H1 (cell line): ENCODE measurements around the gene PCDH9. TPM values are rescaled to one million over a fixed set of nuclear protein-coding genes. Genes with fewer than 3 reads are reported as not detected.

Experiments
- CTCF ChIA-PET: fragments of 300-600 bp; sonication (Branson Sonifier 250); formaldehyde crosslinking; loops from one replicate; lab custom pipeline; 2021; ENCODE audit not compliant: partially characterized antibody; lab: Charles Lee
- POLR2A ChIA-PET: fragments of 300-600 bp; sonication (Branson Sonifier 250); formaldehyde crosslinking; loops from one replicate; lab custom pipeline; 2021; ENCODE audit warnings: inconsistent platforms; ENCODE audit not compliant: partially characterized antibody; lab: Charles Lee
- DNase-seq, 2 experiments: peaks; one replicate each; pipeline versions ENCODE4 v3.0.0 to v3.0.0-alpha.2; 2010 to 2022; ENCODE audit warnings: low spot score in 2 of 2, low read depth in 1 of 2, mixed read lengths in 1 of 2
- FAIRE-seq: peaks from 2 replicates; lab custom pipeline; 2011; peaks lifted over from hg19 to GRCh38; lab: Jason Lieb, UNC
- H2AFZ ChIP-seq: 2 replicates; pipeline ENCODE4 v1.8.1; 2012; ENCODE audit warnings: low read length, inconsistent platforms
- H2AK5ac ChIP-seq: 2 replicates; pipeline ENCODE4 v1.6.1; 2013; ENCODE audit warnings: low read depth, low read length
- H2BK120ac ChIP-seq: replicated peaks from 2 replicates; pipeline ENCODE3; 2013; ENCODE audit warnings: low read depth, low read length, inconsistent platforms
- H2BK12ac ChIP-seq: 2 replicates; pipeline ENCODE4 v1.6.1; 2013; ENCODE audit warnings: low read depth, low read length
- H2BK15ac ChIP-seq: 2 replicates; pipeline ENCODE4 v1.6.1; 2013; ENCODE audit warnings: low read length
- H2BK20ac ChIP-seq: 2 replicates; pipeline ENCODE4 v1.6.1; 2013; ENCODE audit warnings: low read length
- H2BK5ac ChIP-seq: 2 replicates; pipeline ENCODE4 v1.6.1; 2013; ENCODE audit warnings: low read depth, low read length
- H3K14ac ChIP-seq: 2 replicates; pipeline ENCODE4 v1.6.1; 2013; ENCODE audit warnings: inconsistent platforms; ENCODE audit not compliant: insufficient read length
- H3K18ac ChIP-seq: 2 replicates; pipeline ENCODE4 v1.6.1; 2013; ENCODE audit warnings: low read length; ENCODE audit errors: extremely low read depth
- H3K23ac ChIP-seq: 2 replicates; pipeline ENCODE4 v1.6.1; 2013; ENCODE audit warnings: inconsistent platforms; ENCODE audit not compliant: insufficient read length
- H3K23me2 ChIP-seq: 2 replicates; pipeline ENCODE4 v1.6.1; 2013; ENCODE audit warnings: low read depth, low read length
- H3K27ac ChIP-seq: 2 replicates; pipeline ENCODE4 v1.6.1; 2011; ENCODE audit warnings: low read depth, low read length, inconsistent platforms
- H3K27me3 ChIP-seq, 4 experiments: replicated peaks in 1 of 4; 1 replicate in 1 of 4; 2 replicates in 3 of 4; pipeline versions ENCODE4 v1.6.1 to v1.8.1; 2011 to 2013; ENCODE audit warnings: low read length in 3 of 4, mild to moderate bottlenecking in 3 of 4, inconsistent platforms in 2 of 4, mixed read lengths in 2 of 4, moderate library complexity in 1 of 4; ENCODE audit not compliant: control insufficient read depth in 3 of 4, insufficient read depth in 3 of 4; ENCODE audit errors: extremely low read depth in 1 of 4
- H3K36me3 ChIP-seq, 4 experiments: 2 replicates each; pipeline versions ENCODE4 v1.6.1 to v1.8.1; 2011 to 2013; ENCODE audit warnings: mild to moderate bottlenecking in 4 of 4, low read length in 3 of 4, moderate library complexity in 2 of 4, control low read depth in 1 of 4, inconsistent platforms in 1 of 4; ENCODE audit not compliant: insufficient read depth in 4 of 4, control insufficient read depth in 2 of 4
- H3K4ac ChIP-seq: replicated peaks from 2 replicates; pipeline ENCODE3; 2013; ENCODE audit warnings: low read length, low read depth, mixed read lengths, inconsistent platforms; ENCODE audit not compliant: insufficient read length
- H3K4me1 ChIP-seq, 4 experiments: replicated peaks in 1 of 4; 1 replicate in 1 of 4; 2 replicates in 3 of 4; pipeline versions ENCODE4 v1.6.1 to v1.8.1; 2011 to 2013; ENCODE audit warnings: low read length in 3 of 4, inconsistent platforms in 2 of 4, mixed read lengths in 1 of 4; ENCODE audit not compliant: insufficient read depth in 4 of 4, control insufficient read depth in 3 of 4
- H3K4me2 ChIP-seq, 2 experiments: 2 replicates each; pipeline versions ENCODE4 v1.6.1 to v1.8.1; 2011 to 2013; ENCODE audit warnings: low read depth in 2 of 2, low read length in 2 of 2, control low read depth in 1 of 2, inconsistent platforms in 1 of 2, mild to moderate bottlenecking in 1 of 2; ENCODE audit not compliant: insufficient read depth in 1 of 2
- H3K4me3 ChIP-seq, 4 experiments: fragments of 200-600, 300-600 bp in 1 of 4; sonication (generic), shearing (Covaris generic), sonication (Bioruptor Twin) in 1 of 4; 2 replicates each; pipeline versions ENCODE4 v1.5.1 to v1.8.1; 2011 to 2016; ENCODE audit warnings: low read length in 4 of 4, low read depth in 3 of 4, control low read depth in 2 of 4, inconsistent platforms in 2 of 4, mild to moderate bottlenecking in 2 of 4, mixed read lengths in 1 of 4, moderate library complexity in 1 of 4; ENCODE audit not compliant: insufficient read depth in 2 of 4; ENCODE audit errors: extremely low read depth in 1 of 4
- H3K56ac ChIP-seq: replicated peaks from 2 replicates; pipeline ENCODE3; 2013; ENCODE audit warnings: low read depth, mild to moderate bottlenecking, mixed read lengths, low read length, inconsistent platforms; ENCODE audit not compliant: insufficient read length
- H3K79me1 ChIP-seq: 2 replicates; pipeline ENCODE4 v1.6.1; 2013; ENCODE audit warnings: low read depth, low read length, control low read depth
- H3K79me2 ChIP-seq, 2 experiments: 2 replicates each; pipeline versions ENCODE4 v1.6.1 to v1.8.1; 2012 to 2013; ENCODE audit warnings: low read length in 2 of 2, mild to moderate bottlenecking in 2 of 2, inconsistent platforms in 1 of 2; ENCODE audit not compliant: insufficient read depth in 2 of 2, control insufficient read depth in 1 of 2
- H3K9ac ChIP-seq, 4 experiments: replicated peaks in 1 of 4; 1 replicate in 1 of 4; 2 replicates in 3 of 4; pipeline versions ENCODE4 v1.6.1 to v1.8.1; 2011 to 2013; ENCODE audit warnings: low read depth in 3 of 4, low read length in 3 of 4, control low read depth in 2 of 4, mild to moderate bottlenecking in 2 of 4, moderate library complexity in 2 of 4, inconsistent platforms in 1 of 4; ENCODE audit errors: extremely low read depth in 1 of 4
- H3K9me3 ChIP-seq, 2 experiments: 2 replicates each; pipeline versions ENCODE4 v1.6.1 to v1.8.1; 2012 to 2013; ENCODE audit warnings: mild to moderate bottlenecking in 2 of 2, moderate library complexity in 2 of 2, control low read depth in 1 of 2, inconsistent platforms in 1 of 2, low read depth in 1 of 2, low read length in 1 of 2, mixed read lengths in 1 of 2; ENCODE audit not compliant: insufficient read depth in 2 of 2
- H4K20me1 ChIP-seq, 2 experiments: replicated peaks in 1 of 2; 2 replicates each; pipeline versions ENCODE3 to v1.8.1; 2011 to 2013; ENCODE audit warnings: inconsistent platforms in 2 of 2, low read length in 2 of 2, mild to moderate bottlenecking in 1 of 2; ENCODE audit not compliant: insufficient read depth in 2 of 2, control insufficient read depth in 1 of 2
- H4K5ac ChIP-seq: 2 replicates; pipeline ENCODE4 v1.6.1; 2013; ENCODE audit warnings: low read length, low read depth, mixed read lengths, inconsistent platforms; ENCODE audit not compliant: insufficient read length
- H4K8ac ChIP-seq: 2 replicates; pipeline ENCODE4 v1.8.0; 2013; ENCODE audit warnings: mild to moderate bottlenecking, moderate library complexity, low read length, inconsistent platforms; ENCODE audit not compliant: insufficient read depth; ENCODE audit errors: extremely low read depth
- H4K91ac ChIP-seq: replicated peaks from 2 replicates; pipeline ENCODE3; 2013; ENCODE audit warnings: low read length, mixed read lengths, inconsistent platforms; ENCODE audit not compliant: insufficient read length
- EZH2 ChIP-seq: fragments of 200-600 bp; sonication (generic); IDR thresholded peaks from 2 replicates; pipeline ENCODE4 v1.7.1; 2012; ENCODE audit warnings: low read depth, mild to moderate bottlenecking, moderate library complexity, low read length, inconsistent platforms; ENCODE audit not compliant: severe bottlenecking
- HDAC2 ChIP-seq, 2 experiments: fragments of 300-600 bp in 1 of 2; sonication (generic) in 1 of 2; IDR thresholded peaks; 2 replicates each; pipeline ENCODE4 v1.6.1; 2011 to 2012; ENCODE audit warnings: low read depth in 2 of 2, low read length in 2 of 2, mild to moderate bottlenecking in 2 of 2, moderate library complexity in 2 of 2, borderline replicate concordance in 1 of 2, inconsistent platforms in 1 of 2
- MAX ChIP-seq: IDR thresholded peaks from 2 replicates; pipeline ENCODE4 v1.6.1; 2012; ENCODE audit warnings: inconsistent platforms
- NANOG ChIP-seq: IDR thresholded peaks from 2 replicates; pipeline ENCODE4 v1.6.1; 2011; ENCODE audit warnings: low read length, low read depth, mild to moderate bottlenecking, inconsistent platforms; ENCODE audit not compliant: insufficient read depth, poor library complexity, severe bottlenecking
- POLR2A ChIP-seq, 2 experiments: IDR thresholded peaks; 1 replicate in 1 of 2; 2 replicates in 1 of 2; pipeline ENCODE4 v1.6.1; 2011; ENCODE audit warnings: low read depth in 2 of 2, low read length in 2 of 2, mild to moderate bottlenecking in 2 of 2; ENCODE audit errors: control extremely low read depth in 1 of 2
- POLR2AphosphoS5 ChIP-seq: IDR thresholded peaks from 2 replicates; pipeline ENCODE4 v1.6.1; 2011; ENCODE audit warnings: low read depth, low read length
- SIN3A ChIP-seq, 2 experiments: IDR thresholded peaks in 1 of 2; conservative IDR thresholded peaks in 1 of 2; 2 replicates each; pipeline ENCODE4 v1.6.1; 2011 to 2012; ENCODE audit warnings: low read length in 2 of 2, improper control_type of control experiment in 1 of 2, low read depth in 1 of 2, mild to moderate bottlenecking in 1 of 2
- SUZ12 ChIP-seq: fragments of 200-600 bp; sonication (generic); IDR thresholded peaks from 2 replicates; pipeline ENCODE4 v1.6.1; 2012; ENCODE audit warnings: mild to moderate bottlenecking, inconsistent platforms, low read length, moderate library complexity, mixed read lengths
- USF2 ChIP-seq: IDR thresholded peaks from 2 replicates; pipeline ENCODE4 v1.6.1; 2011; ENCODE audit warnings: low read length, improper control_type of control experiment
- WGBS, 2 experiments: shearing (Covaris generic) in 1 of 2; methylation state at CpG; one replicate each; pipeline versions ENCODE4 v1.1.6 to v1.1.7; 2013 to 2015; ENCODE audit warnings: low lambda C conversion rate in 2 of 2, mixed read lengths in 2 of 2, inconsistent platforms in 1 of 2, low coverage in 1 of 2, missing lambda C conversion rate in 1 of 2; ENCODE audit not compliant: insufficient replicate concordance in 2 of 2, insufficient coverage in 1 of 2, insufficient read length in 1 of 2; ENCODE audit errors: extremely low coverage in 1 of 2, missing lambda C conversion rate in 1 of 2; 5-methylcytosine and 5-hydroxymethylcytosine counted together
- polyA plus RNA-seq, 7 experiments: library from polyadenylated mRNA; depleted of rRNA in 3 of 7; stranded (reverse) in 5 of 7; unstranded in 2 of 7; fragments of >200 nt in 5 of 7; fragments of 200-250 nt in 2 of 7; gene quantifications; 1 replicate in 5 of 7; 2 replicates in 1 of 7; 4 replicates in 1 of 7; pipeline versions ENCODE4 v1.2.1 to v1.2.3, GENCODE V29; 2011 to 2013; ENCODE audit warnings: missing spikeins in 2 of 7, mixed read lengths in 2 of 7
- total RNA-seq: library from RNA; stranded (reverse); fragmentation: NEBNext Ultra II Directional; extraction: Animal tissue kit (Norgen Biotek cat#: 25700); gene quantifications from 2 replicates; pipeline ENCODE4 v1.2.1, GENCODE V29; 2021

Gene PCDH9
- total and polyA plus RNA-seq, 2 of the 8 experiments (the other 6 are each of a cell fraction or from before 2014, with no cell fraction given), result 0.12 to 0.60 TPM

- Histone ChIP-seq H4K20me1 (no peaks in the 10 kb centered on the region), H3K79me1 (no peaks in the 10 kb centered on the region), H3K9ac (no peak overlapping the region), H3K9me3 (no peaks in the 10 kb centered on the region), H2BK5ac (no peak overlapping the region), H4K91ac (no peak overlapping the region), H3K4ac (no peak overlapping the region), H2BK120ac (no peak overlapping the region), H3K56ac (no peak overlapping the region), H2AK5ac (no peak overlapping the region), H3K79me2 (no peaks in the 10 kb centered on the region), H4K5ac (no peak overlapping the region), H3K27me3 (no peaks in the 10 kb centered on the region), H3K23me2 (no peaks in the 10 kb centered on the region), H2BK12ac (no peak overlapping the region), H2BK15ac (no peak overlapping the region), H3K4me1 (no peaks in the 10 kb centered on the region), H3K4me3 (no peak overlapping the region), H3K14ac (no peak overlapping the region), H3K18ac (no peak overlapping the region), H3K23ac (no peak overlapping the region), H3K27ac (no peak overlapping the region), H2AFZ (no peak overlapping the region), H3K36me3 (no peaks in the 10 kb centered on the region), H2BK20ac (no peak overlapping the region), H3K4me2 (no peak overlapping the region), H4K8ac (no peak overlapping the region)
- no peak for DNase-seq
- no peak for TF ChIP-seq MAX
- no peak for TF ChIP-seq USF2
- TF ChIP-seq NANOG, result no peak
- TF ChIP-seq POLR2AphosphoS5, result no peak
- no peak for TF ChIP-seq EZH2
- TF ChIP-seq POLR2A (IDR thresholded peaks at IDR 0.05; ENCODE audit: control extremely low read depth in 1 of 2, low read depth in 2 of 2, low read length in 2 of 2), result no peak
- TF ChIP-seq SIN3A (conservative IDR thresholded peaks at IDR 0.05 in 1 of 2, IDR thresholded peaks at IDR 0.05 in 1 of 2; ENCODE audit: low read depth in 1 of 2, low read length in 2 of 2), result no peak
- TF ChIP-seq HDAC2 (IDR thresholded peaks at IDR 0.05; ENCODE audit: borderline replicate concordance in 1 of 2, low read depth in 2 of 2, low read length in 2 of 2), result no peak
- no peak for TF ChIP-seq SUZ12
- ChIA-PET CTCF (no interaction called here), POLR2A (no interaction called here)
- WGBS, 2 experiments, result 90% methylated on average over 6 of the region's 6 CpGs; no CpG with 5 or more reads in 1 of the 2 experiments
- no peak for FAIRE-seq
Measured at GRCh38 chr13:66574606-66575005, 655.5 kb downstream of the PCDH9 start.
